Measurements from ENCODE around the gene HMHB1. TPM values are rescaled to one million over a fixed set of nuclear protein-coding genes. Genes with fewer than 3 reads are reported as not detected.

Gene HMHB1
- total RNA-seq, 2 experiments from 2014 or later, result not detected

GRCh38 chr5:143862271-143862670 lies 50.3 kb downstream of the HMHB1 start:
- peaks cover 1% of the 10 kb centered on the region for H3K9me3 Mint-ChIP-seq

DNA sequence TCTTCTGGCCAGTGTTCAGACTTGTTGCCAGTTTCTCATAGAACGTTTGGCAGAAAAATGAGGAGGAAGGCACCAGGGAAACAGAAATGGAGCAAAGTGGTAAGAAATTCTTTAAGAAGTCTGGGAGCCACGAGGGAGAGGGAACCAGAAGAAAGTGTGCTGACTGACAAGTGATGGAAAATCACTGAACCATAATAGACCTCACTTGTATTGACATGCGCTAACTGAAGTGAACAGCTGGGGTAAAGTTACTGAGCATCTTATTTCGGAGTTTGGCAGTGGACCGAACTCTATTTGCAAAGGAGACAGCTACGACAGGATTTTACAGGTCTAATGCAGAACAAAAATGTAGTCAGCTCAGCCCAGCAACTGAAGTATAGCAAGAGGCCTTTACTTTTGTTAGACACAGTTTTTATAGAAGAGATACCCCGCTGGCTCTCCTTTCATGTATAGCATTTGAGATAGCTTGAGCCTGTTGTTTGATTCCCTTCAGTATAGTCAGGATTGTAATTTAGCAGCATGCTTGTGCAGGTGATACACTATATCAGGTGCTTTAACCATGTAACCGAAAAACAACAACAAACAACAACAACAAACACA lies 53.6 kb downstream of the HMHB1 start:
- no peak overlapping the region for H3K4me3 Mint-ChIP-seq
- H3K4me1 Mint-ChIP-seq, result no peaks in the 10 kb centered on the region
- POLR2A ChIA-PET, result no interaction called here
- H3K27ac Mint-ChIP-seq, result no peak overlapping the region
- no peaks in the 10 kb centered on the region for H3K9me3 Mint-ChIP-seq
- no peaks in the 10 kb centered on the region for H3K36me3 Mint-ChIP-seq
- DNase-seq (no peak), ATAC-seq (ENCODE audit: low read depth) (no peak)
- peaks cover 4% of the 10 kb centered on the region for H3K27me3 Mint-ChIP-seq

More at GRCh38 chr5:143862271-143862670, 50.3 kb downstream of the HMHB1 start:
- Mint-ChIP-seq H3K27ac (no peak overlapping the region), H3K27me3 (no peaks in the 10 kb centered on the region), H3K36me3 (no peaks in the 10 kb centered on the region), H3K4me1 (no peaks in the 10 kb centered on the region), H3K4me3 (no peak overlapping the region)
- no peak for ATAC-seq (ENCODE audit: low read depth)
- POLR2A ChIA-PET, result no interaction called here
- no peak for DNase-seq
